H1 (cell line): ENCODE measurements around the gene PNMA3. TPM values are rescaled to one million over a fixed set of nuclear protein-coding genes. Genes with fewer than 3 reads are reported as not detected.

Experiments
- CHD7 ChIP-seq: fragments of 300-600 bp; sonication (generic); IDR thresholded peaks from 2 replicates; pipeline ENCODE4 v1.7.1; 2012; ENCODE audit warnings: low read length, moderate library complexity, mild to moderate bottlenecking, inconsistent platforms; ENCODE audit not compliant: insufficient replicate concordance
- JUND ChIP-seq: IDR thresholded peaks from 2 replicates; pipeline ENCODE4 v1.6.1; 2011; ENCODE audit warnings: mild to moderate bottlenecking, improper control_type of control experiment, low read length
- polyA plus RNA-seq, 7 experiments: library from polyadenylated mRNA; depleted of rRNA in 3 of 7; stranded (reverse) in 5 of 7; unstranded in 2 of 7; fragments of >200 nt in 5 of 7; fragments of 200-250 nt in 2 of 7; gene quantifications; 1 replicate in 5 of 7; 2 replicates in 1 of 7; 4 replicates in 1 of 7; pipeline versions ENCODE4 v1.2.1 to v1.2.3, GENCODE V29; 2011 to 2013; ENCODE audit warnings: missing spikeins in 2 of 7, mixed read lengths in 2 of 7
- total RNA-seq: library from RNA; stranded (reverse); fragmentation: NEBNext Ultra II Directional; extraction: Animal tissue kit (Norgen Biotek cat#: 25700); gene quantifications from 2 replicates; pipeline ENCODE4 v1.2.1, GENCODE V29; 2021

Gene PNMA3
- total and polyA plus RNA-seq, 2 of the 8 experiments (the other 6 are each of a cell fraction or from before 2014, with no cell fraction given) = 3.3 to 6.9 TPM

DNA sequence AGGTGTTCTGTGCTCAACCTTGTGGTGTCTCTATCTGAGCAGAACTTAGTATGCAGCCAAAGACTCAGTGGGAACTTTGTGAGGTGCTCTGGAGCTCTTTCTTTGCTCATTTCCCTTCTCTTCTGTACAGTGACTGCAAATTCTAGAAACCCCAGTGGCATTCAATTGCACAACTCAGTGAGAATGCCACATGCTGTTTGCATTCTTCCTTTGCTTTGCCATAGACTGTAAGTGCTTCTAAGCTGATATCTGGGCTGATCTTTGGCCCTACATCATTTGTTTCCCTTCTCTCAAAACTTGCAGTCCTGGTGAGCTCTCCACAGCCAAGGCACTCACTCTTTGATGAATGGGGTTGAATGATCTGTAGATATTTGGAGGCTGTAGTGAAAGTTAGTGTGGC lies 7.0 kb downstream of the PNMA3 start (continued):
- no peak for TF ChIP-seq CHD7
- no peak for TF ChIP-seq JUND
